Ureter (tissue), 1 donor: ENCODE data around the gene RELT. TPM values are rescaled to one million over a fixed set of nuclear protein-coding genes. Genes with fewer than 3 reads are reported as not detected.

Source experiments
- DNase-seq: peaks from one replicate; pipeline ENCODE4 v3.0.0-alpha.2; 2020; ENCODE audit warnings: low spot score
- total RNA-seq: library from RNA; stranded (reverse); gene quantifications from one replicate; pipeline ENCODE4 v1.2.4, GENCODE V29; 2023
- donor health status: DM: yes; HTN: yes; CAD: no.

The RELT gene
- total RNA-seq, 1 donor from 2014 or later: 3.6 TPM

DNA sequence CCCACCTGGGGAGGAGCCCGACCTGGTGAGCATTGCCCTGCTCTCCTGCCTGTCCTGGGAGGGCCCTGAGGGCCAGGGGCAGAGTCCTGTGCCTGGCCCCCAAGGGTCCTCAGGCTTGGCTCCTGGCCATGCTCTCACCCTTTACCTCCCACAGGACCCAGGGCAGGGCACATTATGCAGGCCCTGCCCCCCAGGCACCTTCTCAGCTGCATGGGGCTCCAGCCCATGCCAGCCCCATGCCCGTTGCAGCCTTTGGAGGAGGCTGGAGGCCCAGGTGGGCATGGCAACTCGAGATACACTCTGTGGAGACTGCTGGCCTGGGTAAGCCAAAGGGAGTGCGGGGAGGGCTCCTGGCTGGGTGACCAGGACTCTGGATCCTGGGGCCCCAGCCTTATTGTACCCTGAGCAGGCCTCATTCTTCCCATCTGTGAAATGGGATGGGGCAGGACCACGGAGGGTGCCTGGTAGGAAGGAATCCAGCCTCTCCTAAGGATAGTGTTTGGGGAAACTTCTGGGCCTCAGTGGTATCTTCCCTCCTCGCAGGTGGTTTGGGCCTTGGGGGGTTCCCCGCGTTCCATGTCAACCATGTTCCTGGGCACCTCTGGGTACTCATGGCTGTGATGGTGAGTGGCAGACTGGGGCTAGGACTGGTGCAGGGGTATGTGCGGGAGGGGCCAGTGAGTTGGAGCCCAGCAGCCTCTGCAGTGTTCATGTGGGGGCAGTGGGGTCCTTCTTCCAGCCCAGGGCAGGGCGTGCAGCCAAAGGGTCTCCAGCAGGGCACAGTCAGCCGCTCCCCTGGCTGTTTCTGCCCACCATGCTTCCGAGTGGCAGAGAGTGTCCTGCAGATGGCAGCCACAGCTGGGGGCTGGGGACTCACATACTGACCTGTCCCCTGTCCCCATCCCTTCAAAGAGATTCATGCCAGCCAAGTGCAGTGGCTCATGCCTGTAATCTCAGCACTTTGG, 14.7 kb downstream of the RELT start:
- no peak for DNase-seq

DNA sequence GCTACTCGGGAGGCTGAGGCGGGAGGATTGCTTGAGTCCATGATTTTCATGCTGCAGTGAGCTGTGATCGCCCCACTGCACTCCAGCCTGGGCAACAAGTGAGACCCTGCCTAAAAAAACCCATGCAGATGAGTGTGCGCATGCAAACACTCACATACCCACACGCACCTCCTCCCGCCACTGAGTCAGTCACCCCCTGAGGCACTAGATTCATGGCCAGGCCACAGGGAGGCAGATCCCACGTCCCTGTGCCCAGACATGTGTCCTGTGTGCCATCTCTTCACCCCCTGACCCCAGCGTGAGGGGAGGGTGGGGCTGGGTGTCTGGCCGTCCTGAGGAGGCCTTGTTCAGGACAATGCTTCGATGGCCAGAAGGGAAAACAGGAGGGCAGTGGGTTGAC, 15.5 kb downstream of the RELT start:
- no peak for DNase-seq

GRCh38 chr11:73392108-73393010, 16.2 kb downstream of the RELT start:
- DNase-seq: no peak

DNA sequence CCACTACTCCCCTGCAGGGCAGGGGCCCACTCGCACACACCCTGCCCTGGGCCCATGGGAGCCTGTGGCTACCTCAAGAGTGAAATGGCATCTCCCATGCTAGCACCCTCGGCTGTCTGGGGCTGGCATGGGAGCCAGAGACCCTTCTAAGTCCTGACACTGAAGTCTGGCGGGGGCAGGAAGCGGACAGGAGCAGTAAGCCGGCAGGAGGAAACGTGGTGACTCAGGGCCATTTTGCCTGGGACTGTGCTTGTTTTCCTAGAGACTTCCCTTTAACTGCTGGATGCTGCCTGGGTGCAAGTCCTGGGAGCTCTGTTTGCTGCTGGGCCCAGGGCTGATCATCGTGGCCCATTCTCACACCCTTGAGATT, 16.8 kb downstream of the RELT start:
- DNase-seq: no peak

- peak; percentile 77 for DNase-seq
Measured at GRCh38 chr11:73393479-73394415, 17.5 kb downstream of the RELT start.

GRCh38 chr11:73394416-73395296, 18.5 kb downstream of the RELT start:
- DNase-seq: no peak

- DNase-seq: no peak
Measured at GRCh38 chr11:73395297-73396208, 19.4 kb downstream of the RELT start.

DNA sequence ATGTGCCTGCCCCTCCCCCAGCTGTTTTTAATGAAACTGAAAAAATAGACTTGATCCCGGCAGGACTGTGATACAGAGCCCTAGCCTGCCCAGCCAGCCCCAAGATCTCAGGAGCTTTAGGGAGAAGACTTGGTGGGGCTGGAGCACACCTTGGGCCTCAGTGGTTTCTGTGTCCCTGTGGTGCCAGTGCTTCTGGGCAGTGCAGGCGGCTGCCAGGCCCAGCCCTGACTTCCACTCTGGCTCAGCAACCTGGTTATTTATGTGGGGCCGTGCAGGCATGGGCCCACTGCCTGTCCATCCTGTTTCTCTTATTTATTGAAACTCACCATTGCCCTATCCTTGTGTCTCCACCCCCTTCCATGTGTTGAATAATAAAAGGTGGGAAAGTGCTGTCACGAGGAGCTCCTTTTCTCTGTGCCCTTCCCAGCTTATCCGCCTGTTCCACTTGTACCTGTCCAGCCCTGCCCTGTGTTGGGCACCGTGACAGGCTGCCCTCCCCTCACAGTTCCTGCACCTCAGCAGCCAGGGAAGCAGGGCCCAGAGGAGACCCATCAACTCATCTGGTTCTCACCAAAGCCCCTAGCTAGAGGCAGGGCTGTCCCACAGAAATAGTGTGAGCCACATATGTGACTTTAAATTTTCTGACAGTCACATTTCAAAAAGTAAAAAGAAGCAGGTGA, 20.2 kb downstream of the RELT start:
- DNase-seq: no peak

DNA sequence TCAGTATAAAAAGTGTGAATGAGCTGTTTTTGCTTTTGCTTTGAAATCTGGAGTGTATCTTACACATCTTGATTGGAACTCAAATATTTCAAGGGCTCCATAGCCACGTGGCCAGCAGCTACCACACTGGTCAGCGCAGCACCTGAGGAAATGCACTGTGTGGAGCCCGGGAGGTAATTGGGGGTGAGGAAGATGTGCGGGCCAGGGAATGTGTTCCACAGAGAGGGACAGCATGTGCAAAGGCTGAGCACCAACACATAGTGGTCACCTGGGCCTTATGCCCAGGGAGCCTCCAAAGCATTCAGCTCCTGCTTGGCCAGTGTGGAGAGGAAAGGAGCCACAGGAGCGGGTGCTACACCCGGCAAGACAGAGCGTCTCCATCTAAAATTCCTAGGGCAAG, 20.8 kb downstream of the RELT start:
- no peak for DNase-seq

GRCh38 chr11:73397468-73398131, 21.4 kb downstream of the RELT start:
- no peak for DNase-seq

GRCh38 chr11:73398132-73398526, 21.9 kb downstream of the RELT start:
- DNase-seq: no peak

DNA sequence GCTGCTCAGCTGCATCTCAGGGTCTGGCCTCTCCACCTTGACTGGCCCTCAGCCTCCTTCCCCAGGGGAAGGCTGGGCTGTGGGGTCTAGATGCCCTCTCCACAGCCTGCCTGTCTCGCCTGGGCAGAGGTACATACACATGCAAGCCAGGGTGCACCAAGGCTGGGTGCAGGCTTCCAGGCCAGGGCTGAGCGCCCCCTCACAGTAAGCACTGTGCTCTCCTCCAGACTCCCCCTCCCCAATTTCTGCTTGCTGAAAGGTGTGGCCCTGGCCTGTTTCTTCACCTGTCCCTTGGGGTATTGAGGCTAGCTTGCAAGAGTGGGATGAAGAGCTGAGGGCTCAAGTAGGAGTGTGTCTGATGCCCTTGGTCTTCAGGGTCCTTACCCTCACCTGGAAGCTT, 22.5 kb downstream of the RELT start:
- DNase-seq: no peak

GRCh38 chr11:73399159-73399590, 23.0 kb downstream of the RELT start:
- no peak for DNase-seq

GRCh38 chr11:73399636-73400035, 23.4 kb downstream of the RELT start:
- no peak for DNase-seq

DNA sequence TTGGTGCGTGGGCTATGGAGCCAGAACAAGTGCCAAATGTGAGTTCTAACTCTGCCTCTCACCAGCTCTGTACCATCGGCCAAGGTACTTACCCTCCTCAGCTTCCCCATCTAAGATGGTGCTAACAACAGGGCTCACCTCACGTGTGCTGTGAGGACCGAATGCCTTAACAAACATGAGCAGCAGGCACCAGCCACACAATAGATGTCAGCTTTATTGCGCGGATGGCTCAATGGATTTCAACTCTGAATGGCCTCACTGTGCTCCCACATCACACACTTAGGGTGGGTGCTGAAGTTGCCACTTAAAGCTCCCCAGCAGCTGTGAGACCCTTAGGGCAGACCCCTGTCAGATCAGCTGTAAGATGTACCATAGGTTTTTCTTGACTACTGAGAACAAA, 24.1 kb downstream of the RELT start:
- no peak for DNase-seq

- DNase-seq: no peak
Measured at GRCh38 chr11:73401217-73401923, 25.2 kb downstream of the RELT start.
